K562 (cell line): Measurements from ENCODE around the gene GATA5. TPM values are rescaled to one million over a fixed set of nuclear protein-coding genes. Genes with fewer than 3 reads are reported as not detected.

ENCODE experiments used
- ATAC-seq: fragments of 200-7000 bp; cut with Tn5 transposase; 3 replicates; pipeline ENCODE4 v1.9.1; 2020; ENCODE audit warnings: moderate library complexity
- BruUV-seq: library from RNA; stranded (reverse); fragments of 400-500 nt; replicated peaks from 2 replicates; lab custom pipeline; 2021; lab: Mats Ljungman, UMichigan
- CTCF ChIA-PET: fragments of 300-600 bp; formaldehyde crosslinking; extraction: SDS; loops from one replicate; lab custom pipeline; 2021; ENCODE audit warnings: low intra/inter-chr PET ratio; lab: Yijun Ruan, JAX
- POLR2A ChIA-PET: fragments of 300-600, 350-650 bp; sonication (Branson Sonifier 250); formaldehyde crosslinking; extraction: SDS; loops from one replicate; lab custom pipeline; 2021; ENCODE audit warnings: antibody characterized with exemption, inconsistent platforms; lab: Yijun Ruan, JAX
- DNase-seq, 4 experiments: peaks; one replicate each; pipeline versions ENCODE4 v3.0.0 to v3.0.0-alpha.2; 2011 to 2018; ENCODE audit warnings: low spot score in 3 of 4, mixed read lengths in 3 of 4; ENCODE audit errors: extremely low read depth in 1 of 4
- FAIRE-seq: peaks from 2 replicates; lab custom pipeline; 2011; peaks lifted over from hg19 to GRCh38; lab: Jason Lieb, UNC
- H2AFZ ChIP-seq: 2 replicates; pipeline ENCODE4 v1.6.0; 2011; ENCODE audit warnings: low read depth, low read length, control low read depth, inconsistent platforms
- H3K27ac ChIP-seq: fragments of 200-600 bp; 3 replicates; pipeline ENCODE4 v1.8.0; 2011; ENCODE audit warnings: low read depth, mild to moderate bottlenecking, control low read depth, inconsistent platforms, low read length, moderate library complexity, mixed read lengths; ENCODE audit errors: extremely low read depth
- H3K27me3 ChIP-seq, 2 experiments: fragments of 300-600 bp in 1 of 2; 2 replicates in 1 of 2; 3 replicates in 1 of 2; pipeline versions ENCODE4 v1.6.0 to v1.8.0; 2011; ENCODE audit warnings: inconsistent platforms in 2 of 2, low read length in 2 of 2, mild to moderate bottlenecking in 1 of 2, mixed read lengths in 1 of 2, moderate library complexity in 1 of 2; ENCODE audit not compliant: control insufficient read depth in 2 of 2, insufficient read depth in 2 of 2
- H3K36me3 ChIP-seq: fragments of 300-600 bp; 3 replicates; pipeline ENCODE4 v1.8.0; 2011; ENCODE audit warnings: mild to moderate bottlenecking, low read length, inconsistent platforms; ENCODE audit not compliant: control insufficient read depth, insufficient read depth
- H3K4me1 ChIP-seq, 2 experiments: fragments of 200-600 bp in 1 of 2; replicated peaks in 1 of 2; 2 replicates in 1 of 2; 3 replicates in 1 of 2; pipeline versions ENCODE4 v1.5.1 to v1.8.0; 2011; ENCODE audit warnings: inconsistent platforms in 2 of 2, low read length in 2 of 2, mild to moderate bottlenecking in 1 of 2, mixed read lengths in 1 of 2, moderate library complexity in 1 of 2; ENCODE audit not compliant: control insufficient read depth in 2 of 2, insufficient read depth in 2 of 2
- H3K4me2 ChIP-seq: 2 replicates; pipeline ENCODE4 v1.6.1; 2011; ENCODE audit warnings: low read length, control low read depth, inconsistent platforms, mixed read lengths; ENCODE audit not compliant: insufficient read depth
- H3K4me3 ChIP-seq: fragments of 200-600 bp; sonication (generic), shearing (Covaris generic); 2 replicates; pipeline ENCODE4 v1.5.1; 2016; ENCODE audit warnings: control low read depth, inconsistent platforms
- H3K79me2 ChIP-seq: fragments of 200-600 bp; 3 replicates; pipeline ENCODE4 v1.8.0; 2011; ENCODE audit warnings: low read length, inconsistent platforms; ENCODE audit not compliant: control insufficient read depth, insufficient read depth
- H3K9ac ChIP-seq, 2 experiments: 2 replicates each; pipeline versions ENCODE4 v1.6.0 to v1.6.1; 2011; ENCODE audit warnings: low read depth in 2 of 2, low read length in 2 of 2, control low read depth in 1 of 2, inconsistent platforms in 1 of 2, mild to moderate bottlenecking in 1 of 2, mixed read lengths in 1 of 2; ENCODE audit not compliant: insufficient read depth in 1 of 2
- H3K9me1 ChIP-seq: one replicate; pipeline ENCODE4 v1.6.0; 2011; ENCODE audit warnings: inconsistent platforms, mild to moderate bottlenecking, low read length, moderate library complexity; ENCODE audit not compliant: control insufficient read depth, insufficient read depth
- H3K9me3 ChIP-seq: replicated peaks from 2 replicates; pipeline ENCODE4 v1.5.1; 2011; ENCODE audit warnings: low read depth, low read length, inconsistent platforms; ENCODE audit not compliant: control insufficient read depth, insufficient read depth
- H4K20me1 ChIP-seq: replicated peaks from 2 replicates; pipeline ENCODE4 v1.6.1; 2011; ENCODE audit warnings: low read length, inconsistent platforms, mixed read lengths; ENCODE audit not compliant: control insufficient read depth, insufficient read depth
- CTCF ChIP-seq, 3 experiments: IDR thresholded peaks in 2 of 3; conservative IDR thresholded peaks in 1 of 3; 2 replicates each; pipeline ENCODE4 v1.5.1; 2011 to 2012; ENCODE audit warnings: low read length in 3 of 3, mild to moderate bottlenecking in 3 of 3, control low read depth in 2 of 3, improper control_type of control experiment in 1 of 3, inconsistent platforms in 1 of 3, low read depth in 1 of 3, mixed read lengths in 1 of 3, moderate library complexity in 1 of 3; ENCODE audit not compliant: insufficient read depth in 2 of 3
- GATAD2A ChIP-seq: fragments of 450-650 bp; IDR thresholded peaks from 2 replicates; pipeline ENCODE4 v1.6.1; 2017
- WGBS: fragments of 100-300 bp; shearing (Covaris generic); methylation state at CpG from one replicate; pipeline ENCODE4 v1.1.6; 2016; ENCODE audit warnings: low coverage, mixed read lengths; ENCODE audit not compliant: insufficient coverage; ENCODE audit errors: missing lambda C conversion rate; 5-methylcytosine and 5-hydroxymethylcytosine counted together
- in situ Hi-C: fragments of 300-500 bp; cut with MboI; formaldehyde crosslinking; loops from 4 replicates; pipeline ENCODE4 v1.15.0; 2018; ENCODE audit warnings: inconsistent platforms, mixed read lengths
- intact Hi-C: fragments of 100-400 bp; cut with micrococcal nuclease; formaldehyde crosslinking; loops from 2 replicates; pipeline ENCODE4 v1.14.2; 2022
- polyA plus RNA-seq, 8 experiments: library from polyadenylated mRNA; depleted of rRNA in 4 of 8; stranded (reverse) in 5 of 8; unstranded in 3 of 8; fragments of >200 nt; fragmentation: Nextera tagmentation in 2 of 8; fragmentation: Illumina TruSeq in 1 of 8; extraction: Ambion mirVana in 2 of 8; extraction: Trizol in 1 of 8; gene quantifications; 2 replicates each; pipeline versions ENCODE4 v1.2.1 to v1.2.3, GENCODE V29; 2011 to 2014; ENCODE audit warnings: inconsistent platforms in 1 of 8, missing spikeins in 1 of 8
- total RNA-seq, 7 experiments: library from RNA; depleted of rRNA in 6 of 7; stranded (reverse); fragments of >200 nt in 6 of 7; fragmentation: Illumina TruSeq in 2 of 7; extraction: Trizol in 2 of 7; gene quantifications; 2 replicates each; pipeline versions ENCODE4 v1.2.1 to v1.2.3, GENCODE V29; 2011 to 2021; ENCODE audit warnings: low replicate concordance in 1 of 7

Gene GATA5
- total and polyA plus RNA-seq, 9 of the 15 experiments (the other 6 are each of a cell fraction or from before 2014, with no cell fraction given), result 0.09 to 0.57 (median 0.20) TPM; not detected in 3

GRCh38 chr20:62413896-62414481 lies 61.8 kb downstream of the GATA5 start:
- Histone ChIP-seq H4K20me1 (0 out of 2 replicates have a peak, but pooled peaks cover 6% of the 10 kb centered on the region), H3K9me1 (peaks cover 3% of the 10 kb centered on the region), H3K4me3 (no peak overlapping the region), H3K36me3 (no peaks in the 10 kb centered on the region), H3K9me3 (no peaks in the 10 kb centered on the region), H3K4me1 (peaks cover 9 to 90% of the 10 kb centered on the region in 2 experiments; a peak in 4 of 5 replicates), H3K9ac (no peak overlapping the region; a peak in 1 of 4 replicates), H3K4me2 (no peak overlapping the region), H3K27me3 (peaks cover 10 to 31% of the 10 kb centered on the region in 2 experiments; a peak in 4 of 5 replicates), H2AFZ (no peak overlapping the region), H3K79me2 (no peaks in the 10 kb centered on the region), H3K27ac (no peak overlapping the region)
- POLR2A ChIA-PET, result interaction anchor here (0.6 to 1.0 kb wide), 3 partner anchors 14 to 17 kb away, joined by 3 read pairs; partner anchors contain the start of gene RBBP8NL
- CTCF ChIA-PET, result no interaction called here
- intact Hi-C loops (no loop called here), in situ Hi-C loops (loop anchor here (10.0 kb wide), 1 partner anchor 201 kb away; no protein-coding TSS in a partner anchor)
- 33% methylated on average over 15 of the region's 22 CpGs for WGBS
- FAIRE-seq (no peak), DNase-seq (no peak), ATAC-seq (no peak)
- BruUV-seq, result no TSS peak
- peak in 1 of 3 experiments; percentile 28; a peak in 1 of 6 replicates for TF ChIP-seq CTCF (IDR thresholded peaks at IDR 0.05 in 2 of 3, conservative IDR thresholded peaks at IDR 0.05 in 1 of 3; ENCODE audit: insufficient read depth in 2 of 3, low read depth in 1 of 3, low read length in 3 of 3)
- no peak for TF ChIP-seq GATAD2A

Other genes starting within 250 kb of the GATA5 start
Only the 7 nearest of the 8 such genes appear.
- gene ADRM1, start 173.0 kb downstream of the GATA5 start, total RNA-seq (2014; rRNA removed), result 223 and 261 TPM in 2 replicates
- 22.5 and 32.1 TPM in 2 replicates for gene ADRM1, start 173.0 kb downstream of the GATA5 start, total RNA-seq (2014; rRNA removed; fragmentation: Illumina TruSeq; extraction: Trizol)
- gene ADRM1, start 173.0 kb downstream of the GATA5 start, total RNA-seq (2015; rRNA removed; fragmentation: Illumina TruSeq; extraction: Trizol), result 125 and 136 TPM in 2 replicates
- gene ADRM1, start 173.0 kb downstream of the GATA5 start, total RNA-seq (2021), result 159 and 160 TPM in 2 replicates
- gene ADRM1, start 173.0 kb downstream of the GATA5 start, polyA plus RNA-seq (2011; rRNA removed), result 57.6 and 67.4 TPM in 2 replicates
- 49.3 and 107 TPM in 2 replicates for gene ADRM1, start 173.0 kb downstream of the GATA5 start, polyA plus RNA-seq (2014; fragmentation: Illumina TruSeq; extraction: Trizol)
- gene ADRM1, start 173.0 kb downstream of the GATA5 start, polyA plus RNA-seq (2014; fragmentation: Nextera tagmentation; extraction: Ambion mirVana), result 10 to 100 TPM in 1 of 2 experiments, 1 to 10 TPM in 1; 5.0 to 21.6 TPM
- gene ADRM1, start 173.0 kb downstream of the GATA5 start, polyA plus RNA-seq (2014; rRNA removed), result 192 and 201 TPM in 2 replicates
- gene LAMA5, start 108.7 kb downstream of the GATA5 start, total RNA-seq (2014; rRNA removed), result 26.4 and 38.3 TPM in 2 replicates
- gene LAMA5, start 108.7 kb downstream of the GATA5 start, total RNA-seq (2014; rRNA removed; fragmentation: Illumina TruSeq; extraction: Trizol), result 2.2 and 3.2 TPM in 2 replicates
- gene LAMA5, start 108.7 kb downstream of the GATA5 start, total RNA-seq (2015; rRNA removed; fragmentation: Illumina TruSeq; extraction: Trizol), result 11.3 and 11.7 TPM in 2 replicates
- gene LAMA5, start 108.7 kb downstream of the GATA5 start, total RNA-seq (2021), result 86.4 and 101 TPM in 2 replicates
- gene LAMA5, start 108.7 kb downstream of the GATA5 start, polyA plus RNA-seq (2011; rRNA removed), result 4.4 and 10.0 TPM in 2 replicates
- gene LAMA5, start 108.7 kb downstream of the GATA5 start, polyA plus RNA-seq (2014; fragmentation: Illumina TruSeq; extraction: Trizol), result 7.8 and 20.0 TPM in 2 replicates
- under 1 TPM; 0.31 to 0.48 TPM for gene LAMA5, start 108.7 kb downstream of the GATA5 start, polyA plus RNA-seq (2014; fragmentation: Nextera tagmentation; extraction: Ambion mirVana)
- 60.2 and 67.3 TPM in 2 replicates for gene LAMA5, start 108.7 kb downstream of the GATA5 start, polyA plus RNA-seq (2014; rRNA removed)
- gene RPS21, start 88.9 kb downstream of the GATA5 start, total RNA-seq (2014; rRNA removed), result 1,801 and 2,504 TPM in 2 replicates
- 1,196 and 1,380 TPM in 2 replicates for gene RPS21, start 88.9 kb downstream of the GATA5 start, total RNA-seq (2014; rRNA removed; fragmentation: Illumina TruSeq; extraction: Trizol)
- 1,567 and 1,716 TPM in 2 replicates for gene RPS21, start 88.9 kb downstream of the GATA5 start, total RNA-seq (2015; rRNA removed; fragmentation: Illumina TruSeq; extraction: Trizol)
- gene RPS21, start 88.9 kb downstream of the GATA5 start, total RNA-seq (2021), result 3,091 and 3,491 TPM in 2 replicates
- gene RPS21, start 88.9 kb downstream of the GATA5 start, polyA plus RNA-seq (2011; rRNA removed), result 5,647 and 7,256 TPM in 2 replicates
- gene RPS21, start 88.9 kb downstream of the GATA5 start, polyA plus RNA-seq (2014; fragmentation: Illumina TruSeq; extraction: Trizol), result 1,908 and 2,386 TPM in 2 replicates
- gene RPS21, start 88.9 kb downstream of the GATA5 start, polyA plus RNA-seq (2014; fragmentation: Nextera tagmentation; extraction: Ambion mirVana), result 1,000 to 10,000 TPM; 3,588 to 3,968 TPM
- gene RPS21, start 88.9 kb downstream of the GATA5 start, polyA plus RNA-seq (2014; rRNA removed), result 3,958 and 4,439 TPM in 2 replicates
- 1.2 and 2.0 TPM in 2 replicates for gene CABLES2, start 68.7 kb downstream of the GATA5 start, total RNA-seq (2014; rRNA removed)
- 0.93 and 1.3 TPM in 2 replicates for gene CABLES2, start 68.7 kb downstream of the GATA5 start, total RNA-seq (2014; rRNA removed; fragmentation: Illumina TruSeq; extraction: Trizol)
- gene CABLES2, start 68.7 kb downstream of the GATA5 start, total RNA-seq (2015; rRNA removed; fragmentation: Illumina TruSeq; extraction: Trizol), result 1.4 and 1.6 TPM in 2 replicates
- 3.7 and 4.2 TPM in 2 replicates for gene CABLES2, start 68.7 kb downstream of the GATA5 start, total RNA-seq (2021)
- gene CABLES2, start 68.7 kb downstream of the GATA5 start, polyA plus RNA-seq (2011; rRNA removed), result 2.2 and 2.5 TPM in 2 replicates
- 2.7 and 3.2 TPM in 2 replicates for gene CABLES2, start 68.7 kb downstream of the GATA5 start, polyA plus RNA-seq (2014; fragmentation: Illumina TruSeq; extraction: Trizol)
- under 1 TPM; 0.46 to 0.72 TPM for gene CABLES2, start 68.7 kb downstream of the GATA5 start, polyA plus RNA-seq (2014; fragmentation: Nextera tagmentation; extraction: Ambion mirVana)
- 2.1 and 2.2 TPM in 2 replicates for gene CABLES2, start 68.7 kb downstream of the GATA5 start, polyA plus RNA-seq (2014; rRNA removed)
- not detected in 2 replicates for gene RBBP8NL, start 48.5 kb downstream of the GATA5 start, total RNA-seq (2014; rRNA removed)
- not detected in 2 replicates for gene RBBP8NL, start 48.5 kb downstream of the GATA5 start, total RNA-seq (2014; rRNA removed; fragmentation: Illumina TruSeq; extraction: Trizol)
- gene RBBP8NL, start 48.5 kb downstream of the GATA5 start, total RNA-seq (2015; rRNA removed; fragmentation: Illumina TruSeq; extraction: Trizol), result not detected in 2 replicates
- gene RBBP8NL, start 48.5 kb downstream of the GATA5 start, total RNA-seq (2021), result not detected in 2 replicates
- gene RBBP8NL, start 48.5 kb downstream of the GATA5 start, polyA plus RNA-seq (2011; rRNA removed), result not detected in 2 replicates
- not detected in 2 replicates for gene RBBP8NL, start 48.5 kb downstream of the GATA5 start, polyA plus RNA-seq (2014; fragmentation: Illumina TruSeq; extraction: Trizol)
- gene RBBP8NL, start 48.5 kb downstream of the GATA5 start, polyA plus RNA-seq (2014; fragmentation: Nextera tagmentation; extraction: Ambion mirVana), result not detected
- not detected in 2 replicates for gene RBBP8NL, start 48.5 kb downstream of the GATA5 start, polyA plus RNA-seq (2014; rRNA removed)
- 16.2 and 26.3 TPM in 2 replicates for gene SLCO4A1, start 166.5 kb upstream of the GATA5 start, total RNA-seq (2014; rRNA removed)
- 6.8 and 7.3 TPM in 2 replicates for gene SLCO4A1, start 166.5 kb upstream of the GATA5 start, total RNA-seq (2014; rRNA removed; fragmentation: Illumina TruSeq; extraction: Trizol)
- gene SLCO4A1, start 166.5 kb upstream of the GATA5 start, total RNA-seq (2015; rRNA removed; fragmentation: Illumina TruSeq; extraction: Trizol), result 12.1 and 13.9 TPM in 2 replicates
- 21.9 and 25.2 TPM in 2 replicates for gene SLCO4A1, start 166.5 kb upstream of the GATA5 start, total RNA-seq (2021)
- 12.3 and 13.2 TPM in 2 replicates for gene SLCO4A1, start 166.5 kb upstream of the GATA5 start, polyA plus RNA-seq (2011; rRNA removed)
- 13.6 and 15.4 TPM in 2 replicates for gene SLCO4A1, start 166.5 kb upstream of the GATA5 start, polyA plus RNA-seq (2014; fragmentation: Illumina TruSeq; extraction: Trizol)
- gene SLCO4A1, start 166.5 kb upstream of the GATA5 start, polyA plus RNA-seq (2014; fragmentation: Nextera tagmentation; extraction: Ambion mirVana), result 1 to 10 TPM; 1.6 to 3.1 TPM
- 12.8 and 17.7 TPM in 2 replicates for gene SLCO4A1, start 166.5 kb upstream of the GATA5 start, polyA plus RNA-seq (2014; rRNA removed)
- gene NTSR1, start 232.8 kb upstream of the GATA5 start, total RNA-seq (2014; rRNA removed), result 0.41 TPM in 1 of 2 replicates, not detected in the other
- 0.04 TPM in 1 of 2 replicates, not detected in the other for gene NTSR1, start 232.8 kb upstream of the GATA5 start, total RNA-seq (2014; rRNA removed; fragmentation: Illumina TruSeq; extraction: Trizol)
- 0.14 and 0.15 TPM in 2 replicates for gene NTSR1, start 232.8 kb upstream of the GATA5 start, total RNA-seq (2015; rRNA removed; fragmentation: Illumina TruSeq; extraction: Trizol)
- 0.38 and 0.40 TPM in 2 replicates for gene NTSR1, start 232.8 kb upstream of the GATA5 start, total RNA-seq (2021)
- 0.07 and 0.12 TPM in 2 replicates for gene NTSR1, start 232.8 kb upstream of the GATA5 start, polyA plus RNA-seq (2011; rRNA removed)
- 0.22 and 0.25 TPM in 2 replicates for gene NTSR1, start 232.8 kb upstream of the GATA5 start, polyA plus RNA-seq (2014; fragmentation: Illumina TruSeq; extraction: Trizol)
- gene NTSR1, start 232.8 kb upstream of the GATA5 start, polyA plus RNA-seq (2014; fragmentation: Nextera tagmentation; extraction: Ambion mirVana), result not detected
- 0.04 and 0.12 TPM in 2 replicates for gene NTSR1, start 232.8 kb upstream of the GATA5 start, polyA plus RNA-seq (2014; rRNA removed)